Type B pancreatic cell (in vitro differentiated cells): ENCODE measurements around the gene EPHA6. TPM values are rescaled to one million over a fixed set of nuclear protein-coding genes. Genes with fewer than 3 reads are reported as not detected.

Experiments used
- DNase-seq: peaks from one replicate; pipeline ENCODE4 v3.0.0; 2021; ENCODE audit warnings: mixed read lengths; ENCODE audit not compliant: unreplicated experiment; ENCODE audit errors: extremely low spot score
- H3K27ac Mint-ChIP-seq: 2 replicates; pipeline ENCODE4 v1.8.0; 2021; ENCODE audit warnings: mild to moderate bottlenecking, mixed read lengths
- H3K27me3 Mint-ChIP-seq: 2 replicates; pipeline ENCODE4 v1.8.0; 2021; ENCODE audit warnings: mixed read lengths
- H3K36me3 Mint-ChIP-seq: 2 replicates; pipeline ENCODE4 v1.8.0; 2021; ENCODE audit warnings: mixed read lengths
- H3K4me1 Mint-ChIP-seq: one replicate; pipeline ENCODE4 v1.8.0; 2021; ENCODE audit warnings: mixed read lengths; ENCODE audit not compliant: unreplicated experiment
- H3K4me3 Mint-ChIP-seq: 2 replicates; pipeline ENCODE4 v1.8.0; 2021; ENCODE audit warnings: mild to moderate bottlenecking, mixed read lengths
- H3K9me3 Mint-ChIP-seq: 2 replicates; pipeline ENCODE4 v1.8.0; 2021; ENCODE audit warnings: mixed read lengths
- CTCF ChIP-seq: fragments of 200-600 bp; sonication (generic); conservative IDR thresholded peaks from 2 replicates; pipeline ENCODE4 v1.5.0; 2021; ENCODE audit warnings: antibody characterized with exemption, mild to moderate bottlenecking
- total RNA-seq: library from RNA; stranded (reverse); gene quantifications from 2 replicates; pipeline ENCODE4 v1.2.1, GENCODE V29; 2021; ENCODE audit warnings: low replicate concordance

The EPHA6 gene
- total RNA-seq, 1 donor from 2014 or later, result 9.9 TPM

- H3K9me3 Mint-ChIP-seq, result peaks cover 3% of the 10 kb centered on the region
- TF ChIP-seq CTCF, result no peak
- no peaks in the 10 kb centered on the region for H3K36me3 Mint-ChIP-seq
- H3K4me1 Mint-ChIP-seq, result no peaks in the 10 kb centered on the region
- DNase-seq, result no peak
- no peak overlapping the region for H3K27ac Mint-ChIP-seq
- H3K4me3 Mint-ChIP-seq, result no peak overlapping the region
- no peaks in the 10 kb centered on the region for H3K27me3 Mint-ChIP-seq
Observed at GRCh38 chr3:97350971-97351370, 536.6 kb downstream of the EPHA6 start.

GRCh38 chr3:97353176-97353575 is 538.8 kb downstream of the EPHA6 start:
- Mint-ChIP-seq H3K27me3 (no peaks in the 10 kb centered on the region), H3K9me3 (peaks cover 3% of the 10 kb centered on the region), H3K4me3 (no peak overlapping the region), H3K27ac (no peak overlapping the region), H3K36me3 (no peaks in the 10 kb centered on the region), H3K4me1 (no peaks in the 10 kb centered on the region)
- DNase-seq, result no peak
- no peak for TF ChIP-seq CTCF

- TF ChIP-seq CTCF, result no peak
- Mint-ChIP-seq H3K27ac (no peak overlapping the region), H3K9me3 (no peaks in the 10 kb centered on the region), H3K36me3 (no peaks in the 10 kb centered on the region), H3K27me3 (no peaks in the 10 kb centered on the region), H3K4me1 (no peaks in the 10 kb centered on the region), H3K4me3 (no peak overlapping the region)
- no peak for DNase-seq
Observed at GRCh38 chr3:97359977-97360376, 545.6 kb downstream of the EPHA6 start.

GRCh38 chr3:97360804-97361203 is 546.4 kb downstream of the EPHA6 start:
- H3K4me1 Mint-ChIP-seq, result no peaks in the 10 kb centered on the region
- H3K27me3 Mint-ChIP-seq, result no peaks in the 10 kb centered on the region
- no peaks in the 10 kb centered on the region for H3K9me3 Mint-ChIP-seq

GRCh38 chr3:97384583-97384982 is 570.2 kb downstream of the EPHA6 start:
- H3K9me3 Mint-ChIP-seq, result peaks cover 3% of the 10 kb centered on the region
- no peak overlapping the region for H3K27ac Mint-ChIP-seq
- TF ChIP-seq CTCF, result no peak
- no peaks in the 10 kb centered on the region for H3K27me3 Mint-ChIP-seq
- H3K36me3 Mint-ChIP-seq, result no peaks in the 10 kb centered on the region
- H3K4me1 Mint-ChIP-seq, result no peaks in the 10 kb centered on the region
- H3K4me3 Mint-ChIP-seq, result no peak overlapping the region
- DNase-seq, result no peak

More at GRCh38 chr3:97360804-97361203, 546.4 kb downstream of the EPHA6 start:
- Mint-ChIP-seq H3K36me3 (no peaks in the 10 kb centered on the region), H3K27ac (no peak overlapping the region), H3K4me3 (no peak overlapping the region)
- DNase-seq, result no peak
- no peak for TF ChIP-seq CTCF

- no peak for TF ChIP-seq CTCF
- no peak for DNase-seq
- no peaks in the 10 kb centered on the region for H3K36me3 Mint-ChIP-seq
- H3K4me3 Mint-ChIP-seq, result no peak overlapping the region
- no peak overlapping the region for H3K27ac Mint-ChIP-seq
- no peaks in the 10 kb centered on the region for H3K27me3 Mint-ChIP-seq
- no peaks in the 10 kb centered on the region for H3K4me1 Mint-ChIP-seq
- H3K9me3 Mint-ChIP-seq, result peaks cover 3% of the 10 kb centered on the region
Observed at GRCh38 chr3:97388774-97389173, 574.4 kb downstream of the EPHA6 start.
